BE2C (cell line): ENCODE results near the gene ERI3.

Source experiments
- DNase-seq: peaks from one replicate; pipeline ENCODE4 v3.0.0-alpha.2; 2020
- H3K27me3 ChIP-seq: fragments of 250-450 bp; sonication (Bioruptor Pico); 2 replicates; pipeline ENCODE4 v1.5.1; 2020; ENCODE audit warnings: mild to moderate bottlenecking
- H3K36me3 ChIP-seq: fragments of 250-450 bp; sonication (Bioruptor Pico); 2 replicates; pipeline ENCODE4 v1.5.1; 2020; ENCODE audit warnings: mild to moderate bottlenecking
- H3K4me1 ChIP-seq: fragments of 250-450 bp; sonication (Bioruptor Pico); 2 replicates; pipeline ENCODE4 v1.5.1; 2020
- H3K4me3 ChIP-seq: 2 replicates; pipeline ENCODE4 v1.5.1; 2011; ENCODE audit warnings: low read depth, low read length
- H3K9me3 ChIP-seq: fragments of 250-450 bp; sonication (Bioruptor Pico); 2 replicates; pipeline ENCODE4 v1.5.1; 2020
- CTCF ChIP-seq: IDR thresholded peaks from 2 replicates; pipeline ENCODE4 v1.5.1; 2012; ENCODE audit warnings: mild to moderate bottlenecking, low read depth, low read length

The ERI3 gene

GRCh38 chr1:44380666-44381177 is 25.7 kb upstream of the ERI3 start:
- TF ChIP-seq CTCF, result no peak
- H3K27me3 ChIP-seq, result peaks cover 5% of the 10 kb centered on the region
- H3K4me3 ChIP-seq, result no peak overlapping the region
- no peaks in the 10 kb centered on the region for H3K4me1 ChIP-seq
- H3K36me3 ChIP-seq, result no peaks in the 10 kb centered on the region
- DNase-seq, result no peak
- H3K9me3 ChIP-seq, result no peaks in the 10 kb centered on the region

GRCh38 chr1:44377925-44378784 is 23.1 kb upstream of the ERI3 start:
- TF ChIP-seq CTCF, result peak; percentile 58
- Histone ChIP-seq H3K36me3 (no peaks in the 10 kb centered on the region), H3K9me3 (no peaks in the 10 kb centered on the region), H3K27me3 (no peaks in the 10 kb centered on the region), H3K4me1 (no peaks in the 10 kb centered on the region), H3K4me3 (no peak overlapping the region)
- peak; percentile 28 for DNase-seq

DNA sequence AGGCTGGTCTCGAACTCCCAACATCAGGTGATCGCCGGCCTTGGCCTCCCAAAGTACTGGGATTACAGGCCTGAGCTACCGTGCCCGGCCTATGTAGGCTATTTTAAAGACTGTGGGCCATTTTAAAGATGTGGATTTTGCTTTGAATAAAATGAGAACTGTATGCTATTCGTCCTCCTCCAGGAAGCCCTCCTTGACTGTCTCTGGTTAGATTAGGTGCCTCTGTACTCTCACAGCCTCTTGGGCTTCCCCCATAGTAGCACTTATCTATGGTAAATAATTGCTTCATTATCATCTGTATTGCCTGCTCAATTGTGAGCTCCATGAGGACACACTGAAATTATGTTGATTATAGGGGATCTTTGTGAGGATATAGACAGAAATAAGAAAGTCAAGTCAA is 20.5 kb upstream of the ERI3 start:
- H3K36me3 ChIP-seq, result no peaks in the 10 kb centered on the region
- DNase-seq, result no peak
- TF ChIP-seq CTCF, result no peak

DNA sequence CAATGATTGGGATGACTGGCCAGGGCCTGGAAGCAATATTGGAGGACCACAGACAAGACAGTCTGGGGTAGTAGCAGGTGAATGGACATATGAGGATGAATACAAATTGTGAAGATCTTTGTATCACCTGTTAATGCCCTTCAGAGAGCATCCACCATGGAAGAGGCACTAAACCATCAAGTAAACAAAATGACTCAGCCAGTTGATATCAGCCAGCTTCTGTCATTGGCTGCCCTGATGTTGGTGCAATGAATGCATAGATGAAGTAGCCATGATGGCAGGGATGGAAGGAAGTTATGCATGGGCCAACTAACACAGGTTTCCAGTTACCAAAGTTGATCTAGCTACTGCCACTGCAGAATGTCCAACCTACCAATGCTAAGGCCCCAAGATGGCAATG is 16.1 kb upstream of the ERI3 start:
- DNase-seq, result no peak
- H3K36me3 ChIP-seq, result no peaks in the 10 kb centered on the region
- H3K4me1 ChIP-seq, result no peaks in the 10 kb centered on the region
- no peak for TF ChIP-seq CTCF
- H3K27me3 ChIP-seq, result no peaks in the 10 kb centered on the region
- H3K9me3 ChIP-seq, result no peaks in the 10 kb centered on the region
- no peak overlapping the region for H3K4me3 ChIP-seq

More for the DNA sequence above, 20.5 kb upstream of the ERI3 start:
- no peaks in the 10 kb centered on the region for H3K9me3 ChIP-seq
- no peaks in the 10 kb centered on the region for H3K4me1 ChIP-seq
- H3K27me3 ChIP-seq, result no peaks in the 10 kb centered on the region
- H3K4me3 ChIP-seq, result no peak overlapping the region

DNA sequence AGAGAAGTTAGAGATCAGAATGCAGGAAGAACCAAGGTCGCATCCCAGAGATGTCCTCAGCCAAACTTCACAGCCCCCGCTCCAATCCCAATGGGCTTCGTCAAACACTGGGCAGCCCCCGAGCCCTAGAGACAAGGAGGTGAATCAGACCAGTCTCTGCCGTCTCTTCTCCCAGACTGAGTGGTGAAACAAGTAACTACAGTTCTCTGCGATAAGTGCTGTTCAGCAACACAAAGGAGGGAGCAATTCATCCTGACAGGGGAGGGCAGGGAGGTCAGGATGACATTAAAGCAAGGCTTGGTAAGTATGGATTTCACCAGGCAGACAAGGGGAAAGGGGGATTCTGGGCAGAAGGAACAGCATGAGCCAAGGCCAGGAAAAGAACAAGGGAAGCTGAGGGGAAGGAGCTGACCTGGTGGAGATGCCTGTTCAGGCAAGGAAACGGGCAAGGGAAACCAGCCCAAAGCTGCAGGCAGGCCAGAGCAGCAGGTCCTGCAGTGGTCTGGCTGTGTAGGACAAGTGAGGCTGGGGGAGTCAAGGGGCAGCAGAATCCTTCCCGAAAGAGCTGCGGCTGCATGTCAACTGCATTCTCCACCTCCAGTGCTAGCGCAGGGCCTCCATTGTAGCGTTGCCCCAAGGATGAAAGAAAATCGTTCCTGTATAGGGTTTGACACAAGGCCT is 13.6 kb upstream of the ERI3 start:
- Histone ChIP-seq H3K4me1 (no peaks in the 10 kb centered on the region), H3K27me3 (no peaks in the 10 kb centered on the region), H3K4me3 (no peak overlapping the region), H3K9me3 (no peaks in the 10 kb centered on the region), H3K36me3 (no peaks in the 10 kb centered on the region)
- no peak for TF ChIP-seq CTCF
- DNase-seq, result no peak

- Histone ChIP-seq H3K27me3 (no peaks in the 10 kb centered on the region), H3K36me3 (no peaks in the 10 kb centered on the region), H3K9me3 (no peaks in the 10 kb centered on the region), H3K4me1 (no peaks in the 10 kb centered on the region), H3K4me3 (no peak overlapping the region)
- no peak for DNase-seq
- TF ChIP-seq CTCF, result no peak
These were observed 12.9 kb upstream of the ERI3 start for GRCh38 chr1:44367944-44368343.
